Duodenal mucosa (tissue), 2 donors: ENCODE results near the gene SBF2.

Experiments
- H3K27ac ChIP-seq: one replicate; pipeline ENCODE4 v1.7.0; 2013; ENCODE audit warnings: low read depth, low read length
- H3K27me3 ChIP-seq, 2 donors: one replicate each; pipeline ENCODE4 v1.7.0; 2013; ENCODE audit warnings: low read length in 2 of 2, control low read depth in 1 of 2; ENCODE audit not compliant: insufficient read depth in 2 of 2, control insufficient read depth in 1 of 2
- H3K36me3 ChIP-seq, 2 donors: one replicate each; pipeline ENCODE4 v1.7.0; 2013; ENCODE audit warnings: low read length in 2 of 2, control low read depth in 1 of 2; ENCODE audit not compliant: insufficient read depth in 2 of 2, control insufficient read depth in 1 of 2
- H3K4me1 ChIP-seq, 2 donors: one replicate each; pipeline ENCODE4 v1.7.0; 2013; ENCODE audit warnings: low read length in 2 of 2, control low read depth in 1 of 2; ENCODE audit not compliant: insufficient read depth in 2 of 2, control insufficient read depth in 1 of 2
- H3K4me3 ChIP-seq, 2 donors: one replicate each; pipeline ENCODE4 v1.7.0; 2013; ENCODE audit warnings: low read length in 2 of 2, low read depth in 1 of 2
- H3K9ac ChIP-seq, 2 donors: one replicate each; pipeline ENCODE4 v1.7.0; 2013; ENCODE audit warnings: low read length in 2 of 2, low read depth in 1 of 2
- H3K9me3 ChIP-seq, 2 donors: one replicate each; pipeline ENCODE4 v1.7.0; 2013; ENCODE audit warnings: low read length in 2 of 2, control low read depth in 1 of 2; ENCODE audit not compliant: control insufficient read depth in 1 of 2

SBF2 gene

GRCh38 chr11:9874466-9874865 is 419.6 kb downstream of the SBF2 start:
- Histone ChIP-seq H3K4me3 (no peak overlapping the region), H3K4me1 (no peaks in the 10 kb centered on the region), H3K27me3 (no peaks in the 10 kb centered on the region), H3K9ac (no peak overlapping the region), H3K36me3 (no peaks in the 10 kb centered on the region), H3K27ac (no peak overlapping the region), H3K9me3 (peaks cover 3 to 4% of the 10 kb centered on the region in 2 donors)

GRCh38 chr11:9868641-9869040 is 425.4 kb downstream of the SBF2 start:
- Histone ChIP-seq H3K4me3 (no peak overlapping the region), H3K9ac (no peak overlapping the region), H3K27ac (no peak overlapping the region), H3K4me1 (no peaks in the 10 kb centered on the region), H3K9me3 (no peaks in the 10 kb centered on the region), H3K27me3 (no peaks in the 10 kb centered on the region), H3K36me3 (no peaks in the 10 kb centered on the region)

DNA sequence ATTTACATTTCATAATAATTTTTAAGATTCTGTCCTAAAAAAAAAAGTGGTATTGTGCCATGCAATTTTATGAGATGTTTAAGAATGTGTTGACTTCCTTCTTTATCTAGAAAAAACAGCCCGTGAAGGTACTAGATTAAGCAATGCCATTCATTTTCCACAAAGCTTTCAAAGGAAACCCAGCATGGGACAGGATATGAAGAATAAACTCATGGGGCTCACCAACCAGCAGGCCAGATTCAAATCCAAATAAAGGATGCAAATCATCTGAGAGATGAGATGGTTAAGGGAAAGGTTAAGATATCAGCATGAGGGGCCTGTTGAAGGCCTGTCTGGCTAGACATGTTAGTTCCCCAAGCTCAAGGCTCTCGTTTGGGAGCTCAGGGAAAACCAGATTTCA is 431.0 kb downstream of the SBF2 start:
- H3K27me3 ChIP-seq = no peaks in the 10 kb centered on the region
- no peak overlapping the region for H3K4me3 ChIP-seq
- no peak overlapping the region for H3K27ac ChIP-seq
- peaks cover 0 to 7% of the 10 kb centered on the region in 2 donors for H3K4me1 ChIP-seq
- H3K9me3 ChIP-seq = no peaks in the 10 kb centered on the region
- no peak overlapping the region for H3K9ac ChIP-seq
- no peaks in the 10 kb centered on the region for H3K36me3 ChIP-seq

GRCh38 chr11:9861860-9862725 is 431.9 kb downstream of the SBF2 start:
- no peak overlapping the region for H3K4me3 ChIP-seq

DNA sequence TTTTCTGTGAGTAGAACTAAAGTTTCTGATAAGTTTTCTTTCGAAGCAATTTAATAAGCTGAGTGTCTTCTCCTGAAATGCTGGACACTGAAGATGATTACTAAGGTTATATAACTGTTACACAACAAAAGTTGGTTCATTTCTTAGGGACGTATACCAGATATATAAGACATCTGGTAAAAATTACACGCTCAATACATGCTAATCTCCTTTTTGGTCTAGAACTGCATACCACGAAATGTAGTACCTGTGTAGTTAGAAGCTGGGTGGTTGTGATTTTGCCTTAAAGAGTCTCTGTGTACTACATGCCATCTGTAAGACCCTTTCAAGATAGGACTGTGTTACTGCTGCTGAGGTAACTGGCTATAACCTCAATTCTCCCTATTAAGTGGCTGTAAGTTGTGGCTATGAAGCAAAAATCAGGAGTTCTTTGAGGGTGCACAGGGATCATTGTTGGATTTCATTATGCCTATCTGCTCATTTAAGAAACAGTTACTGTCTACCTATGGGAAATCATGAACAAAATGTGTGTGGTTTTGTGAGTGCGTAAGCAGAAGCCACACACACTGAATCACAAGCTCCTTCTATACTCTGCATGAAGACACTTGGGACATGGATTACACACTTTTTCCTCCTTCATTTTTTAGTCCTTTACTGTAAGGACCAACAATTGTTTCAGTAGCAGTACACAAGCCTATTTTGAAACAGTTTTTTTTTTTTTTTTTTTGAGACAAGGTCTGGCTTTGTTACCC is 434.3 kb downstream of the SBF2 start:
- Histone ChIP-seq H3K36me3 (peaks cover 0 to 14% of the 10 kb centered on the region in 2 donors), H3K9me3 (no peaks in the 10 kb centered on the region), H3K27me3 (no peaks in the 10 kb centered on the region), H3K4me3 (no peak overlapping the region), H3K4me1 (peaks cover 0 to 7% of the 10 kb centered on the region in 2 donors), H3K27ac (no peak overlapping the region), H3K9ac (no peak overlapping the region)

More at GRCh38 chr11:9861860-9862725, 431.9 kb downstream of the SBF2 start:
- Histone ChIP-seq H3K27ac (no peak overlapping the region), H3K4me1 (peaks cover 0 to 7% of the 10 kb centered on the region in 2 donors), H3K9ac (no peak overlapping the region), H3K27me3 (no peaks in the 10 kb centered on the region), H3K9me3 (no peaks in the 10 kb centered on the region), H3K36me3 (no peaks in the 10 kb centered on the region)

DNA sequence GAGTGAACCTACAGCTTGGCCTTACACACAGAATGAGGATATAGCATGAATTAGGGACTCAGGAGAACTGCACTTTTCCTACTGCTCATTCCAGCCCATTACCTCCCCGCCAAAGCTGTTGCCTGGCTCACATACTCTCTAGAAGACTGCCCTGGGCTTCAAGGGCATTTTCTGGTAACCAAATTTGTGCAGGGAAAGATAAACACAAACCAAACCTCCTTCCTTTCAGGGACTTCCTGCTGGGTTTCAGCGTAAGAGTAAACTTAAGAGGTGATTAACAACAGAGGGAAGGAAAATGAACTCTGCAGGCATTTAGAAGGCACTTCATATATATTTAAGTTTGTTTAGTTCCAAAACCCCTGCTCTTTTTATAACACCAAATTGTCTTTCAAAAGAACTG is 435.2 kb downstream of the SBF2 start:
- H3K27me3 ChIP-seq = no peaks in the 10 kb centered on the region
- peaks cover 0 to 11% of the 10 kb centered on the region in 2 donors for H3K4me1 ChIP-seq
- no peak overlapping the region for H3K27ac ChIP-seq
- no peaks in the 10 kb centered on the region for H3K9me3 ChIP-seq
- no peak overlapping the region for H3K9ac ChIP-seq
- H3K36me3 ChIP-seq = peaks cover 0 to 14% of the 10 kb centered on the region in 2 donors
- H3K4me3 ChIP-seq = no peak overlapping the region

GRCh38 chr11:9858218-9858617 is 435.8 kb downstream of the SBF2 start:
- Histone ChIP-seq H3K4me3 (no peak overlapping the region), H3K27ac (no peak overlapping the region), H3K4me1 (peaks cover 0 to 14% of the 10 kb centered on the region in 2 donors), H3K9ac (no peak overlapping the region), H3K27me3 (no peaks in the 10 kb centered on the region), H3K36me3 (peaks cover 0 to 14% of the 10 kb centered on the region in 2 donors), H3K9me3 (no peaks in the 10 kb centered on the region)

- H3K27ac ChIP-seq = no peak overlapping the region
- H3K27me3 ChIP-seq = no peaks in the 10 kb centered on the region
- H3K4me3 ChIP-seq = no peak overlapping the region
- H3K4me1 ChIP-seq = peaks cover 0 to 14% of the 10 kb centered on the region in 2 donors
- H3K36me3 ChIP-seq = peaks cover 0 to 14% of the 10 kb centered on the region in 2 donors
- H3K9me3 ChIP-seq = no peaks in the 10 kb centered on the region
- H3K9ac ChIP-seq = no peak overlapping the region
These were observed 438.3 kb downstream of the SBF2 start for GRCh38 chr11:9855579-9856287.

- Histone ChIP-seq H3K27ac (no peak overlapping the region), H3K36me3 (peaks cover 0 to 14% of the 10 kb centered on the region in 2 donors), H3K9ac (no peak overlapping the region), H3K4me1 (peaks cover 0 to 14% of the 10 kb centered on the region in 2 donors), H3K9me3 (no peaks in the 10 kb centered on the region), H3K27me3 (no peaks in the 10 kb centered on the region), H3K4me3 (no peak overlapping the region)
These were observed 440.0 kb downstream of the SBF2 start for GRCh38 chr11:9853929-9854552.
